ENCODE measurements around the gene NCKAP5.

NCKAP5 gene

DNA sequence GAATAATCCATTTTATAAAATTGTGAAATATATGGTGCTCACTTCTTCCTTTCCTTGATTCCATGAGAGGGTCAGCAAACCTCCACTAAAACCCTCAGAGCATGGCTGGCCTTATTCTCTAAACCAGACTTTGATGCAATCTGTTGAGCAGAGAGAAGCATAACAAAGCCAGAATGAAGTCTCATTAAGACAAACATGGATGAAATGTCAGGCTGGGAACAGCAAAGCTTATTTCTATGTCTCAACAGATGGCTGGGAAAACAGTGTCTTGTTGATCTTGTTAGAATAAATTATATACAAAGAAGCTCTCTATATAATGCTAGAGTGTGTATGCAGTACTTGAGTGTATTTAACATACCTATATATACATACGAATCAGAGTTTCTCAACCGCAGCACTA lies 671.2 kb downstream of the NCKAP5 start:
- no peak for DNase-seq

DNA sequence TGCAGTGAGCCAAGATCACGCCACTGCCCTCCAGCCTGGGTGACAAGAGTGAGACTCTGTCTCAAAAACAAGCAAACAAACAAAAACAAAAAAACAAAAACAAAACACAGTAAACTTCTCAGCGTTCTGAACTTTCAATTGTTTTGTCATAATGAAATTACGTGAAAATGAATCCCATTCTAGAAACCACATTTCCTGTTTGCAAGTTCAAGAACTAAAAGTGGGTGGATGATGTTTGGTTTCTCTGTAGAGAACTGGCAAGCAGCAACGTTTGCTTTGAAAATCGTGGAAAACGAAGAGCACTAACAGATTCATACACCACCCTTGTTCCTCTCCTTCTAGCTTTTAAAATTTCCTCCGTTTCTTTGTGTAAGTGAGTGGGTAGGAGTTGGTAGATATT lies 672.2 kb downstream of the NCKAP5 start:
- DNase-seq, result no peak

GRCh38 chr2:132891498-132891897 lies 676.8 kb downstream of the NCKAP5 start:
- no peak for DNase-seq

GRCh38 chr2:132886574-132886973 lies 681.7 kb downstream of the NCKAP5 start:
- DNase-seq, result no peak

- DNase-seq, result no peak
Observed at GRCh38 chr2:132884705-132885104, 683.6 kb downstream of the NCKAP5 start.

DNA sequence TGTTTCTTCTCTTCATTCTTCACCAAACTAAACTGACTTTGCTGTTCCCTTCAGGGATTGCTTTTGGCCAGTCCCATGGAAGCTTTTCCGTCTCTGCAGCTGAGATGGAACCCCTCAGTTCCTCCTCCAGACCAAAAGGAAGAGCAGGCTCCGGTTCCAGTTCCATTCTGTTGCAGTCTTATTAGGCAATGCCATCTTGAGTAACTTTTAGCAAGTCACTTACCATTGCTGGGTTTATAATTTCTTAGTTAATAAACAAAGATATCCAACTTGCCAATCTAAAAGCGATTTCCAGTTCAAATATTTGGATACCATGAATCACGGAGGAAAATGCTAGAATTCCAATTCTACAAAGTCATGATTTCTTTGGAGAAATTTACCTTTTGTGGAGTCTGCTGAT lies 684.0 kb downstream of the NCKAP5 start:
- no peak for DNase-seq

- no peak for DNase-seq
Observed at GRCh38 chr2:132883430-132883829, 684.8 kb downstream of the NCKAP5 start.

DNA sequence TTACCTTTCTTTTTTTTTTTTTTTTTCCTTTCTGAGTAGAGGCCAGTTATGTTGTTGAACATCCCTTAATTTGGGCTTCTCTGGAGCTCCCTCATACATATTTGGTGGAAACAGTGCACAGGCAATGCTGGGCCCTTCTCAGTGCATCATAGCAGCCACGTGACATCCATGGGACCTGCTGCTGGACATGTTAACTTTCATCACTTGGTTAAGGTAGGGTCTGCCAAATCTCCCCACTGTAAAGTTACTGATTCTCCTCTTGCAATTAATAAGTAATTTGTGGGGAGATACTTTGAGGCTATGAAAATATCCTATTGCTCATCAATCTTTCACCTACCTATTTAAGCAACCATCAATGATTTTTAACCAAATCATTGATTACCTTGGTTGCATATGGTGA lies 686.7 kb downstream of the NCKAP5 start:
- no peak for DNase-seq

DNA sequence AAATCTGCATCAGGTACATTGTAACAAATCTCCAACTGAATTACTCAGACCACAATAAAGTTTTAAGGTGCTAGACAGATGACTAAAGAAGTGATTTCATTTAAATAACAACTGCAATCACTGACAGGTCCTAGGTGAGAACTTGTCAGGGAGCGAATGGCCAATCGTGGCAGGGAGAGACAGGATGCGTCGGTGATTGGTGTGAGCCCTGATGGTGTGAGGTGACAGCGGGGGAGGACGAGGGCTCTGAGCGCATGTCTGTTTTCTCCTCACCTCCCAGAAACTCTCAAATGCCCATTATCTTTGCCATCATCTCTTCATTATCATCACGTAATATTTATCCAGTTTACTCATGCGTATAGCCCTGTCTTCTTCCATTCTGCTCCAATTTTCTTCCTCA lies 690.3 kb downstream of the NCKAP5 start:
- DNase-seq, result no peak

GRCh38 chr2:132876745-132877391 lies 691.4 kb downstream of the NCKAP5 start:
- no peak for DNase-seq

GRCh38 chr2:132875193-132875592 lies 693.1 kb downstream of the NCKAP5 start:
- DNase-seq, result no peak

GRCh38 chr2:132873738-132874137 lies 694.5 kb downstream of the NCKAP5 start:
- DNase-seq, result no peak

DNA sequence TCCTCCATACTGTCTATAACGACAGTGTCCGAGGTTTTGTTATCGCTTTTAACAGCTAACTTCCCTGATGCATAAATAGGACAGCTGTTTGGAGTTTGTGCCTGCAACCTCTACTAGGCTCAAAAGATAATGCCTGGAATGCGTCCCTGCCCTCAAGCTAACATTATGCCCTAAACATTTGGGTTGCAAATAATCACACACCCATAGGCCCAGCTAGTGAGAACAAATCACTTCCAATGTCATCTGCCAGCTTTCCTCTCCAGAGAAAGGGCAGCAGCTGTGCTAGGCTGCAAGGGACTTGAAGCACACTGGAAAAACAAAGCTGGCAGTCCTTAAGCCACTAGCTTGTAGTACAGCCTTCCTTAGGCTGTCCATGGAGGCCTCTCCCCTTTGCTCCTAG lies 696.4 kb downstream of the NCKAP5 start:
- no peak for DNase-seq

- no peak for DNase-seq
Observed at GRCh38 chr2:132863961-132864360, 704.3 kb downstream of the NCKAP5 start.

DNA sequence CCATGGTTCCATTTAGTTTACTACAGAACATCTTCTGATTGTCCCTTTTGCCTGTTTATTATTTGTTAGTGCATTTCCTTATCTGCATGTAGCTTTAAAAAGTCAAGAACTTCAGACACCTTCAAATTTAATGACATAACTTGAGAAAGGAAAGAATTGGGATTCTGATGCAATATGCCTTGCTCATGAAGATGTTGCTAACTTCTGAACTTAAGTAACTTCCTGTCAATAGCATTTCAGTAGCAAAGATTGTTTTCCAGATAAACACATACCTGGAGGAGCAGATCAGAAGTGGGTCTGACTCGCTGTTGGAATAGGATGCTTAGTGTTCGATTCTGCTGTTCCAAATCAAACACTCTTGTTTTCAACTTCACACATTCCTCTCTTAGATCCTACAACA lies 708.0 kb downstream of the NCKAP5 start:
- no peak for DNase-seq

DNA sequence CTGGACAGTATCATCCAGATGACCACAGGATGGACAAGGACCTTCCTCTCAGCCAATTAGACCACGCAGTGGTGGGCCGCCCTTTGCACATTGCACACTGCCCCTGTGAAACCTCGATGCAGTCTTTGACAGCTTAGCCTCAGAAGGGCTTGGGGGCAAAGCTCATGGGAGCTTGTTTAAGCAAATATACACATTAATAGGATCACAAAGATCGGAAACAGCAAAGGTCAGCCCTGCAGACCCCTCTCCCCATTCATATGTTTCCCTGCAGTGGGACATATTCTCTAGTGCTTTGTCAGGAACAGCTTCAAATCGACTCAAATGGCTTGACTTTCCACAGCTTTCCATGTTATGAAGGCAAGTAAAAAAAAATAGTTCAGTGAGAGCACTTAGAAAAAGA lies 708.7 kb downstream of the NCKAP5 start:
- no peak for DNase-seq

DNA sequence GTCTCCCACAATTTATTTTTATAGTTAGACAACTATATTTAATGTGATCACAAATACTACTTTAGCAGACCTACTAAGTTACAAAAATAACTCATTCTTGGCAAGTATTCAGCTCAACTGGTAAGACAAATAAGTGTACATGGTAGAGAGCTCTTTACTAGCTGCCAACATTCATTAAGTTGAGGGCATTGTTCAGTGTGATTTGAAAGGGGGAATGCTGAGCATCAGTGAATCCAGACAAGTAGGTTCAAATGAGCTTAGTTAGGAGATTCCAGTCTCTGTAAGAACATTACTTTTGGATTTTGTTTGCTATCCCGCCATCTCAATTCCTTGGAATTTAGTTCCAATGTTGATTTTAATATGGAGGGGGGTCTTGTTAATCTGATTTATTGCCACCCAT lies 710.9 kb downstream of the NCKAP5 start:
- no peak for DNase-seq

- no peak for DNase-seq
Observed at GRCh38 chr2:132850688-132851087, 717.6 kb downstream of the NCKAP5 start.

DNA sequence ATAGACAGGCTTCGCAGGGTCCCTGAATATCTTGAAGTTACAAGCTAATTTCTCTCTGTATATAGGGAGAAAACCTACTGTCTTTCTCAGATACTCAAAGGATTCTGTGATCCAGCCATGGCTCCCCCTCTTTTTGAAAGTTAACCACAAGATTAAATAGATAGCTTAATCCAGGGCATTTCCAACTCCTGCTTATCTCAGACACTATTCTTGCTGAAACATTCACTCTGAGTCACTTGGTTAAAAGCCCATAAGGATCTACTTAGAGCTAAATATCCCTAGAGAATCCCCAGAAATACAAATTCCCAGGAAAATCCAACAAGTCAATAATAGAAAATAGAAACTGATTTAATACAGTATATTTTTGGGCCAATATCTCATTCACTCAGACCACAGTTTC lies 719.1 kb downstream of the NCKAP5 start:
- DNase-seq, result no peak

- DNase-seq, result no peak
Observed at GRCh38 chr2:132845339-132845738, 722.9 kb downstream of the NCKAP5 start.

DNA sequence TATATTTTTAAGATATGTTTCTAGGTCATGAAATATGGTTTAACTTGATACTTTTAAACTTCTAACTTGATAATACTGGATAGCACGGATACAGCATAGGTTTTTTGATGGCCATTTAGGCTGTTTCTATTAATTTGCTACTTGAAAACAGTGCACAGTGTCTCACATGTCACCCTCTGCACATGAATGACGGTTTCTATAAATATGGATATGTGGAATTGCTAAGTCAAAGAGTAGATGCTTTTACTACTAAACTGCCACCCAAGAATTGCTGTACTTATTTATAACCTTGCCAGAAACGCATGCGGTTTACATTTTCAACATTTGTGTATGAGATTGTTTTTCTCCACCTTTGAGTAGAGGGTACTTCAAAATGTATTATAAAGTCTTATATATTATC lies 723.7 kb downstream of the NCKAP5 start:
- no peak for DNase-seq

DNA sequence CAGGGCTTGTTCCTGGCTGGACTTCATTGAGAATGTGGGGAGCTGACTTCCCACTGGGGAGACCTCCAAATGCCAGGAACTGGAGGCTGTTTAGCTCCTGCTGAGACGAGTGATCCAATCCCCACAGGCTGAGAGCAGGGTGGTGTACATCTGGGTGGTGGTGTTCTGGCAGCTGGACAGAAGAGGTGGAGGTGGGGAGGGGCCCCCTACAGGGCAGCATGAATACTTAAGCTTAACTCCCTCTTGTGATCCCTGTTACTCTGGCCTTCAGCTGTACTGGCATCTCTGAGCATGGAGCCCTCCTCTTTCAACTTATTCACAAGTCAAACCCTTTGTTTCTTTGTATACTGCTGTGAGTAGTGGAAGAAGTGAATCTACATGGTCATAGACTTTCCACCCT lies 730.5 kb downstream of the NCKAP5 start:
- no peak for DNase-seq

DNA sequence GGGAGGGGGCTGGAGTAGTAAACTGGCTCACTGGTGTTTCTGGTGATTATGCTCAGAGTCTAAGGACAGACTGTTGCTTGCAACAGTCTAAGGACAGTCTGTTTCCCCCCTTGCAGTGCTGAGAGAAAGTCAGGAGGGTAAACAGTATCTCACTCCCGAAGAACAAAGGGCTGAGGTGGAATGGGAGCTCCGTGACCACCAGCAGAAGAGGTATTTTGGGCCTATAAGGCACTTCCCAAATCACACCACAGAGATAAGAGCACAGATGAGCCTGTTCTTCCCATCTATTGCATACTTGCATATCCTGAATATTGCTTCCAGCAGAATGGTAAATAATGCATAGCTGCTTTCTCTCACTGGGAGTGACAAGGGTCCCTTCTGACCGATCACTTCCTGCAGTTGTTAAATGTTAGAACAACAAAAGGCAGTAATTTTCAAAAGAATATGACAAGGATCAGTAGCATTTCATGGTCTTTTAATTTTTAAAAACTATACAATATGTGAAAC lies 737.9 kb downstream of the NCKAP5 start:
- DNase-seq, result no peak

- DNase-seq, result no peak
Observed at GRCh38 chr2:132825601-132826000, 742.7 kb downstream of the NCKAP5 start.

GRCh38 chr2:132824716-132825115 lies 743.5 kb downstream of the NCKAP5 start:
- DNase-seq, result no peak
